WI38 (cell line): ENCODE results near the gene TP63.
"Not testable (repeated sequence)": the region's sequence is repeated elsewhere in the genome, so short reads cannot be mapped to it uniquely, and the experiment has no call there.

ENCODE experiments used
- H3K4me3 ChIP-seq: 2 replicates; pipeline ENCODE4 v1.5.1; 2011; ENCODE audit warnings: low read depth, mild to moderate bottlenecking, control low read depth, low read length
- TF ChIP-seq, protein P1 (sequence below): IDR thresholded peaks from 2 replicates; pipeline ENCODE4 v1.5.1; 2012; ENCODE audit warnings: low read depth, mild to moderate bottlenecking, control low read depth, low read length

The TP63 gene

DNA sequence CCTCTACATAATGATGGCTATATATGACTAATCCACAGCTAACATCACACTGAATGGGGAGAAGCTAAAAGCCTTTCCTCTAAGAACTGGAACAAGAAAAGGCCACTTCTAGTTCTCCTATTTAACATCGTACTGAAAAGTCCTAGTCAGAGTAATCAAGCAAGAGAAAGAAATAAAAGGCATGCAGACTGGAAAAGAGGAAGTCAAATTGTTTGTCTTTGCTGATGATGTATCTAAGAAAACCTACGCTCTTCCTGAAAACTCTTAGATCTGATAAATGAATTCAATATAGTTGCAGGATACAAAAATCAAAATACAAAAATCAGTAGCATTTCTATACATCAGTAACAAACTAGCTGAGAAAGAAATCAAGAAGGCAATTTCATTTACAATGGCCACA is 116.9 kb downstream of the TP63 start:
- TF ChIP-seq, protein P1, sequence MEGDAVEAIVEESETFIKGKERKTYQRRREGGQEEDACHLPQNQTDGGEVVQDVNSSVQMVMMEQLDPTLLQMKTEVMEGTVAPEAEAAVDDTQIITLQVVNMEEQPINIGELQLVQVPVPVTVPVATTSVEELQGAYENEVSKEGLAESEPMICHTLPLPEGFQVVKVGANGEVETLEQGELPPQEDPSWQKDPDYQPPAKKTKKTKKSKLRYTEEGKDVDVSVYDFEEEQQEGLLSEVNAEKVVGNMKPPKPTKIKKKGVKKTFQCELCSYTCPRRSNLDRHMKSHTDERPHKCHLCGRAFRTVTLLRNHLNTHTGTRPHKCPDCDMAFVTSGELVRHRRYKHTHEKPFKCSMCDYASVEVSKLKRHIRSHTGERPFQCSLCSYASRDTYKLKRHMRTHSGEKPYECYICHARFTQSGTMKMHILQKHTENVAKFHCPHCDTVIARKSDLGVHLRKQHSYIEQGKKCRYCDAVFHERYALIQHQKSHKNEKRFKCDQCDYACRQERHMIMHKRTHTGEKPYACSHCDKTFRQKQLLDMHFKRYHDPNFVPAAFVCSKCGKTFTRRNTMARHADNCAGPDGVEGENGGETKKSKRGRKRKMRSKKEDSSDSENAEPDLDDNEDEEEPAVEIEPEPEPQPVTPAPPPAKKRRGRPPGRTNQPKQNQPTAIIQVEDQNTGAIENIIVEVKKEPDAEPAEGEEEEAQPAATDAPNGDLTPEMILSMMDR = no peak
- H3K4me3 ChIP-seq = no peak overlapping the region

DNA sequence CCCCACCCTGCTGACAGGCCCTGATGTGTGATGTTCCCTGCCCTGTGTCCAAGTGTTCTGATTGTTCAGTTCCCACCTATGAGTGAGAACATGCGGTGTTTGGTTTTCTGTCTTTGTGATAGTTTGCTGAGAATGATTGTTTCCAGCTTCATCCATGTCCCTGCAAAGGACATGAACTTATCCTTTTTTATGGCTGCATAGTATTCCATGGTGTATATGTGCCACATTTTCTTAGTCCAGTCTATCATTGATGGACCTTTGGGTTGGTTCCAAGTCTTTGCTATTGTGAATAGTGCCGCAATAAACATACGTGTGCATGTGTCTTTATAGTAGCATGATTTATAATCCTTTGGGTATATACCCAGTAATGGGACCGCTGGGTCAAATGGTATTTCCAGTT is 119.8 kb downstream of the TP63 start:
- not testable (repeated sequence) for H3K4me3 ChIP-seq

DNA sequence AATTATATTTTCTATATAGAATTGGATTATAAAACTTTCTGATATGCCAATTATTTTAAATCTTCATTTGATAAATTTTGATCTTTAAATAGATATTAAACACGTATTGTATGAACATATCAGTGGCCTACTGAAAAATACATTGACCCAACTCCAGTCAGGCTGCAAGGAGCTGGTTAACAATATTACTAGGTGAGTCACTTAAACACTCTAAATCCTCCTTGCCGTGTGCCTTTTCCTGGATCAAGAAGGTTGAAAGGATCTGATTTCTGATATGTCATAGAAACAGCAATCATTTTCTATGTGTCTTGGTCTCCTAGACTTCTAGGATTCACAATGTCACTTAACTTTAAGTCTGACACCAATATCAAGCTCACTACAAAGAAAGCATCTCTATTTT is 123.2 kb downstream of the TP63 start:
- H3K4me3 ChIP-seq = no peak overlapping the region
- TF ChIP-seq, protein P1 = no peak

DNA sequence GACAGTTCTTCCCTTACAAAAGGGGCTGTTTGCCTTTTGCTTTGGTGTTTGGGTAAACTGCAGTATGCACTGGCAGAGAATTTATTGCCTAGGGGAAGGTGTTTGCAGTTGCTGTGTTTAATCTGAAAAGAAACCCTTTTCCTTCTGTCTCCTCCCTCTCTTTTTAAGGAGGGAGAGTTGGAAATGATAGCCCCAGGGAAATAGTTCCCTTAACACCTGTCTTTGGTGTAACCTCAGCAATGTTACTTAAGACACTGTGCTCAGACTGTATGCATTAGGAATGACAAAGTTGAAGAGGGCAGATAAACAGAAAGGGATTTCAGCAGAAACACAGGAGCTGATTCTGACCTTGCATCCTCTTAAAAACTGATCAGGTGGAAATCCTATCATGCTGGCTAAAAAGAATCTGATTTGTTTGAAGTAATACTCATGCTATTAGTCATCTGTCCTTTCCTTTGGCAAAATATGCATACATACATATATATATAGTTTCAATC is 125.4 kb downstream of the TP63 start:
- TF ChIP-seq, protein P1 = no peak
- no peak overlapping the region for H3K4me3 ChIP-seq

DNA sequence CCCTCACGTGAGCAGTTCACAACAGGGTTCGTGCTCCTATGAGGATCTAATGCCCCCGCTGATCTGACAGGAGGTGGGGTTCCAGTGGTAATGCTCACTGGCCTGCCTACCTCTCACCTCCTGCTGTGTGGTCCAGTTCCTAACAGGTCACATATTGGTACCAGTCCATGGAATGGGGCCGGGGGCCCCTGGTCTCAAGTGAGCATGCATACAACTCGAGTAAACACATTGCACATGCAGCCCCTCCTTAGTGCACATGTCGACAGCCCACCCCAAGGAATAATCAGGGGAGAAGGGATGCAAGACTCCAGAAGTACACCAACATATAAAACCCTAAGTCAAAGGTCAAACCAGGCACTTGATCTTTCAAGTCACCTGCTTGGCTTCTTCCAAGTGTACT is 127.0 kb downstream of the TP63 start:
- H3K4me3 ChIP-seq = no peak overlapping the region
- TF ChIP-seq, protein P1 = no peak

DNA sequence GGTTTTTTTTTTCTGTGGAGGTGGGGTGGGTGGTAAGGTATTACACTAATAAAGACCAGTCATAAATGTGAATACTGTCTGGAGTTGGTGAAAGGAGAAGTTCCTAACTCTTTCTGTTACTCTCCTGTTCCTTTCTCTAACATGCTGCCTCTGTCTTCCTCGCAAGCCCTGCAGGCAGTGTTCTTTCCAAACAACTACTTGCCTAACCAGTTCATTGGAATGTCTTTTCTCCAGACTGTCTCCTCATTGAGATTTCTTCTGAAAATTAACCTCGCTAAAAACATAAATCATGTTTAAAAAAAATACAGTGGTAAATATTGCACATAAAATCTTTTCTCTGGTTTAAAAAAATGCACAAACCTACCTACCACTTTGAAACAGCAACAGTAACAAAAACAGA is 135.2 kb downstream of the TP63 start:
- TF ChIP-seq, protein P1 = no peak
- H3K4me3 ChIP-seq = no peak overlapping the region

DNA sequence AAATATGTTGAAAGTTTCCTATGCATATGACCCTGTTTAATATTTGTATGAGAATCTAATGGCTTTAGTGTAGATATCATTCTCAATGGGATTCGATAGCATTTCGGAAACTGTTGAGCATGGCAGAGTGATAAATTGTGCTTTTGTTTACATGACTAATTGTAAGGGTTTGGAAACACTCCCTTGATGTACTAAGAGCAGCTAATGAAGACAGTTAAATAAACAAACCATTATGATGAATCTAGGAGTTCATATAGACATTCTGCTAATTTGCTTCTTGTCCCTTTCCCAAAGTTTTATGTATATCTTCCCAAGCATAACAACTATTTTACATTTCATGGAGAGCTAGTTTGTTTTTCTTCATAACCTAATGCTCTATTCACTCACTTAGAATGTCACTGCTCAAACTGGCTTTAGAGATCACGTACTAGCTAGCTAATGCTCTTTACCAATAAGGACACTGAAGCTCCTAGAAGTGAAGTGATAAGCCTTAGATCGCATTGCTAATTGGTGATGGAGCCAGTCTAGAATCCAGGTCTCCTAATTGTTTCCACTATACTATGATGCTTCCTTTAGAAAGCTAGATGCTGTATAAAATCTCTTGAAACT is 140.8 kb downstream of the TP63 start:
- no peak overlapping the region for H3K4me3 ChIP-seq
- TF ChIP-seq, protein P1 = no peak

DNA sequence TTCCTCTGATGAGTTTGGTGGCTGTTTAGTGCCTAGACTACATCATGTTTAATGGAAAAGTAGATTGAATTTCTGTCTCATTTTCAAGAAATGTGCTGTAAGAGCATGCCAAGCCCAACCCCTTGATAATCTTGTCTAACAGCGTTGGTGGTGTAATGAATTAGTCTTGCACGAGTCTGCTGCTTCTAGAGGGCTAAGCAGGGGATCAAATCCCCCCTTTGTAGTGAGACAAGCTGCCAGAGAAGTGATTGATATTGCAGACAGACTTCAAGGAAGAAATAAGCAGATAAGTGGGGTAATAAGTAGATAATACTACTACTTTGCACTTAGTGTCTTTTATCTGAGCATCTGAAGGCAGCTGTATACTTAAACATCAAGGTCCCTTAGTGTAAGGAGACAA is 141.4 kb downstream of the TP63 start:
- TF ChIP-seq, protein P1 = no peak
- H3K4me3 ChIP-seq = no peak overlapping the region
